Peyer's patch (tissue), 4 donors: Measurements from ENCODE around the gene CSNK1A1. TPM values are rescaled to one million over a fixed set of nuclear protein-coding genes. Genes with fewer than 3 reads are reported as not detected.
"Not testable (repeated sequence)": the region's sequence is repeated elsewhere in the genome, so short reads cannot be mapped to it uniquely, and the experiment has no call there.

ENCODE experiments used
- DNase-seq, 3 donors: peaks; one replicate each; pipeline ENCODE4 v3.0.0-alpha.2; 2017 to 2019
- H3K27ac ChIP-seq, 4 donors: fragments of 200-600 bp; sonication (generic); one replicate each; pipeline ENCODE4 v1.5.1; 2016 to 2019
- H3K27me3 ChIP-seq, 2 donors: fragments of 200-600 bp; sonication (generic); one replicate each; pipeline ENCODE4 v1.5.1; 2019
- H3K36me3 ChIP-seq, 3 donors: fragments of 200-600 bp; sonication (generic); one replicate each; pipeline ENCODE4 v1.5.1; 2016 to 2019
- H3K4me1 ChIP-seq, 4 donors: fragments of 200-600 bp; sonication (generic); one replicate each; pipeline ENCODE4 v1.5.1; 2016 to 2019
- H3K4me3 ChIP-seq, 4 donors: fragments of 200-600 bp; sonication (generic); 1 replicate in 3 of 4; 2 replicates in 1 of 4; pipeline ENCODE4 v1.5.1; 2016 to 2019; ENCODE audit warnings: mild to moderate bottlenecking in 1 of 4
- H3K9me3 ChIP-seq, 4 donors: fragments of 200-600 bp; sonication (generic); one replicate each; pipeline ENCODE4 v1.5.1; 2016 to 2019; ENCODE audit warnings: mild to moderate bottlenecking in 1 of 4
- CTCF ChIP-seq, 6 experiments: fragments of 450-650 bp in 4 of 6; fragments of 200-600 bp in 2 of 6; sonication (generic) in 1 of 6; IDR thresholded peaks; one replicate each; pipeline ENCODE4 v1.5.1; 2017 to 2019; ENCODE audit warnings: antibody characterized with exemption in 6 of 6, mild to moderate bottlenecking in 3 of 6, moderate library complexity in 1 of 6
- POLR2A ChIP-seq, 2 donors: fragments of 450-650 bp; IDR thresholded peaks; one replicate each; pipeline ENCODE4 v1.5.1; 2017; ENCODE audit warnings: antibody characterized with exemption in 2 of 2, mild to moderate bottlenecking in 2 of 2, moderate library complexity in 2 of 2
- total RNA-seq, 4 donors: library from RNA; depleted of rRNA; stranded (reverse); fragments of >200 nt; gene quantifications; one replicate each; pipeline ENCODE4 v1.1.0, GENCODE V29; 2016

Gene CSNK1A1
- total RNA-seq, 4 donors from 2014 or later = 185 to 253 (median 207) TPM

GRCh38 chr5:149517461-149518122, 33.6 kb downstream of the CSNK1A1 start:
- Histone ChIP-seq H3K27ac (peak overlapping the region in 1 of 4 donors; percentile 14), H3K9me3 (no peaks in the 10 kb centered on the region), H3K4me3 (no peak overlapping the region), H3K36me3 (peaks cover 0 to 17% (median 0%) of the 10 kb centered on the region in 3 donors), H3K4me1 (peaks cover 0 to 52% (median 3%) of the 10 kb centered on the region in 4 donors), H3K27me3 (no peaks in the 10 kb centered on the region)
- DNase-seq = no peak
- no peak for TF ChIP-seq CTCF (IDR thresholded peaks at IDR 0.05)
- TF ChIP-seq POLR2A (IDR thresholded peaks at IDR 0.05) = no peak

- Histone ChIP-seq H3K36me3 (peaks cover 0 to 41% (median 0%) of the 10 kb centered on the region in 3 donors), H3K9me3 (no peaks in the 10 kb centered on the region), H3K4me1 (peaks cover 0 to 32% (median 3%) of the 10 kb centered on the region in 4 donors), H3K4me3 (no peak overlapping the region), H3K27me3 (no peaks in the 10 kb centered on the region), H3K27ac (no peak overlapping the region)
- no peak for DNase-seq
- TF ChIP-seq CTCF (IDR thresholded peaks at IDR 0.05) = no peak
- no peak for TF ChIP-seq POLR2A (IDR thresholded peaks at IDR 0.05)
Measured at GRCh38 chr5:149514512-149514911, 36.7 kb downstream of the CSNK1A1 start.

GRCh38 chr5:149513372-149513947, 37.8 kb downstream of the CSNK1A1 start:
- not testable (repeated sequence) for H3K27ac ChIP-seq, DNase-seq, H3K4me3 ChIP-seq, H3K27me3 ChIP-seq, H3K9me3 ChIP-seq
- peaks cover 0 to 22% (median 3%) of the 10 kb centered on the region in 4 donors for H3K4me1 ChIP-seq
- peaks cover 0 to 51% (median 0%) of the 10 kb centered on the region in 3 donors for H3K36me3 ChIP-seq

GRCh38 chr5:149510136-149510535, 41.1 kb downstream of the CSNK1A1 start:
- no peak overlapping the region for H3K4me3 ChIP-seq
- DNase-seq = no peak
- no peaks in the 10 kb centered on the region for H3K27me3 ChIP-seq
- H3K36me3 ChIP-seq = peaks cover 2 to 84% (median 5%) of the 10 kb centered on the region in 3 donors
- H3K27ac ChIP-seq = no peak overlapping the region
- H3K9me3 ChIP-seq = no peaks in the 10 kb centered on the region
- no peak for TF ChIP-seq POLR2A (IDR thresholded peaks at IDR 0.05)
- no peak for TF ChIP-seq CTCF (IDR thresholded peaks at IDR 0.05)
- H3K4me1 ChIP-seq = no peaks in the 10 kb centered on the region

- TF ChIP-seq CTCF (IDR thresholded peaks at IDR 0.05) (no peak), POLR2A (IDR thresholded peaks at IDR 0.05) (no peak)
- Histone ChIP-seq H3K4me1 (no peaks in the 10 kb centered on the region), H3K27ac (no peak overlapping the region), H3K36me3 (peaks cover 2 to 95% (median 5%) of the 10 kb centered on the region in 3 donors), H3K4me3 (no peak overlapping the region), H3K27me3 (no peaks in the 10 kb centered on the region), H3K9me3 (no peaks in the 10 kb centered on the region)
- no peak for DNase-seq
Measured at GRCh38 chr5:149504677-149505076, 46.6 kb downstream of the CSNK1A1 start.

- Histone ChIP-seq H3K36me3 (peaks cover 2 to 95% (median 5%) of the 10 kb centered on the region in 3 donors), H3K4me3 (no peak overlapping the region), H3K27ac (no peak overlapping the region)
Measured at GRCh38 chr5:149503006-149503405, 48.2 kb downstream of the CSNK1A1 start.

More at GRCh38 chr5:149503006-149503405, 48.2 kb downstream of the CSNK1A1 start:
- Histone ChIP-seq H3K4me1 (no peaks in the 10 kb centered on the region), H3K27me3 (no peaks in the 10 kb centered on the region), H3K9me3 (no peaks in the 10 kb centered on the region)
- DNase-seq = no peak
- TF ChIP-seq CTCF (IDR thresholded peaks at IDR 0.05) (no peak), POLR2A (IDR thresholded peaks at IDR 0.05) (no peak)
